Activated CD8-positive, alpha-beta T cell treated with anti-CD3 and anti-CD28 coated beads, Interleukin-2, amount 10 ng/mL, durations not matched to agents 7 days and 5 days (primary cell): ENCODE data around the gene CDH4. TPM values are rescaled to one million over a fixed set of nuclear protein-coding genes. Genes with fewer than 3 reads are reported as not detected.

Source experiments
- ATAC-seq: fragments of 150-1000 bp; cut with Tn5 transposase; one replicate; pipeline ENCODE4 v1.10.0; 2021; ENCODE audit warnings: moderate library complexity
- CTCF ChIA-PET: fragments of 350-600 bp; sonication (Branson Sonifier 250); formaldehyde crosslinking; loops from one replicate; lab custom pipeline; 2021; ENCODE audit warnings: antibody characterized with exemption; lab: Charles Lee
- POLR2A ChIA-PET: fragments of 350-600 bp; sonication (Branson Sonifier 250); formaldehyde crosslinking; loops from one replicate; lab custom pipeline; 2021; ENCODE audit warnings: antibody characterized with exemption; lab: Charles Lee
- DNase-seq: peaks from one replicate; pipeline ENCODE4 v3.0.0-alpha.2; 2020
- H3K27ac Mint-ChIP-seq: one replicate; pipeline ENCODE4 v1.8.0; 2021; ENCODE audit warnings: mild to moderate bottlenecking, mixed read lengths
- H3K27me3 Mint-ChIP-seq: one replicate; pipeline ENCODE4 v1.8.0; 2021; ENCODE audit warnings: low read depth, mixed read lengths
- H3K36me3 Mint-ChIP-seq: one replicate; pipeline ENCODE4 v1.8.0; 2021; ENCODE audit warnings: low read depth, mixed read lengths
- H3K4me1 Mint-ChIP-seq: one replicate; pipeline ENCODE4 v1.8.0; 2021; ENCODE audit warnings: low read depth, mixed read lengths
- H3K4me3 Mint-ChIP-seq: one replicate; pipeline ENCODE4 v1.8.0; 2021; ENCODE audit warnings: mild to moderate bottlenecking, mixed read lengths
- H3K9me3 Mint-ChIP-seq: one replicate; pipeline ENCODE4 v1.8.0; 2022; ENCODE audit warnings: mixed read lengths; ENCODE audit not compliant: insufficient read depth
- total RNA-seq, 2 experiments: library from RNA; stranded (reverse); gene quantifications; one replicate each; pipeline ENCODE4 v1.2.3, GENCODE V29; 2021

The CDH4 gene
- total RNA-seq, 2 experiments from 2014 or later, result 0.05 to 0.13 TPM

- no peak for ATAC-seq
- no peak overlapping the region for H3K4me3 Mint-ChIP-seq
- H3K27me3 Mint-ChIP-seq, result no peaks in the 10 kb centered on the region
- H3K4me1 Mint-ChIP-seq, result no peaks in the 10 kb centered on the region
- H3K27ac Mint-ChIP-seq, result no peak overlapping the region
- DNase-seq, result no peak
- ChIA-PET CTCF (no interaction called here), POLR2A (no interaction called here)
- peaks cover 2% of the 10 kb centered on the region for H3K36me3 Mint-ChIP-seq
- H3K9me3 Mint-ChIP-seq, result no peaks in the 10 kb centered on the region
Measured at GRCh38 chr20:61373956-61374545, 122.0 kb downstream of the CDH4 start.

GRCh38 chr20:61376541-61377240, 124.6 kb downstream of the CDH4 start:
- CTCF ChIA-PET, result no interaction called here
- DNase-seq, result no peak
- Mint-ChIP-seq H3K4me3 (no peak overlapping the region), H3K4me1 (no peaks in the 10 kb centered on the region), H3K27me3 (no peaks in the 10 kb centered on the region), H3K36me3 (peaks cover 2% of the 10 kb centered on the region), H3K27ac (no peak overlapping the region), H3K9me3 (no peaks in the 10 kb centered on the region)
- no peak for ATAC-seq
- POLR2A ChIA-PET, result no interaction called here

GRCh38 chr20:61378694-61379355, 126.8 kb downstream of the CDH4 start:
- ChIA-PET CTCF (no interaction called here), POLR2A (no interaction called here)
- no peak overlapping the region for H3K27ac Mint-ChIP-seq
- no peaks in the 10 kb centered on the region for H3K4me1 Mint-ChIP-seq
- DNase-seq (no peak), ATAC-seq (no peak)
- no peaks in the 10 kb centered on the region for H3K9me3 Mint-ChIP-seq
- no peak overlapping the region for H3K4me3 Mint-ChIP-seq
- no peaks in the 10 kb centered on the region for H3K27me3 Mint-ChIP-seq
- peaks cover 2% of the 10 kb centered on the region for H3K36me3 Mint-ChIP-seq

- CTCF ChIA-PET, result no interaction called here
- DNase-seq (no peak), ATAC-seq (no peak)
- Mint-ChIP-seq H3K4me1 (no peaks in the 10 kb centered on the region), H3K27ac (no peak overlapping the region), H3K27me3 (no peaks in the 10 kb centered on the region), H3K4me3 (no peak overlapping the region), H3K36me3 (no peaks in the 10 kb centered on the region), H3K9me3 (no peaks in the 10 kb centered on the region)
- POLR2A ChIA-PET, result no interaction called here
Measured at GRCh38 chr20:61379898-61380544, 128.0 kb downstream of the CDH4 start.

- Mint-ChIP-seq H3K4me3 (no peak overlapping the region), H3K36me3 (no peaks in the 10 kb centered on the region), H3K4me1 (no peaks in the 10 kb centered on the region), H3K27me3 (no peaks in the 10 kb centered on the region), H3K27ac (no peak overlapping the region), H3K9me3 (no peaks in the 10 kb centered on the region)
- no peak for DNase-seq
- POLR2A ChIA-PET, result no interaction called here
- CTCF ChIA-PET, result no interaction called here
- ATAC-seq, result no peak
Measured at GRCh38 chr20:61380545-61380915, 128.5 kb downstream of the CDH4 start.

- Mint-ChIP-seq H3K27ac (no peak overlapping the region), H3K36me3 (no peaks in the 10 kb centered on the region), H3K4me3 (no peak overlapping the region), H3K27me3 (no peaks in the 10 kb centered on the region), H3K4me1 (no peaks in the 10 kb centered on the region), H3K9me3 (no peaks in the 10 kb centered on the region)
- ChIA-PET CTCF (no interaction called here), POLR2A (no interaction called here)
- DNase-seq (no peak), ATAC-seq (no peak)
Measured at GRCh38 chr20:61382194-61382593, 130.1 kb downstream of the CDH4 start.

- H3K27ac Mint-ChIP-seq, result no peak overlapping the region
- no peak overlapping the region for H3K4me3 Mint-ChIP-seq
- CTCF ChIA-PET, result no interaction called here
- H3K4me1 Mint-ChIP-seq, result no peaks in the 10 kb centered on the region
- DNase-seq (no peak), ATAC-seq (no peak)
- no peaks in the 10 kb centered on the region for H3K36me3 Mint-ChIP-seq
- H3K27me3 Mint-ChIP-seq, result no peaks in the 10 kb centered on the region
- peaks cover 3% of the 10 kb centered on the region for H3K9me3 Mint-ChIP-seq
- POLR2A ChIA-PET, result no interaction called here
Measured at GRCh38 chr20:61385296-61385695, 133.2 kb downstream of the CDH4 start.

- CTCF ChIA-PET, result no interaction called here
- H3K27ac Mint-ChIP-seq, result no peak overlapping the region
- POLR2A ChIA-PET, result no interaction called here
Measured at GRCh38 chr20:61385731-61386130, 133.7 kb downstream of the CDH4 start.

GRCh38 chr20:61387204-61387953, 135.3 kb downstream of the CDH4 start:
- CTCF ChIA-PET, result no interaction called here
- no peaks in the 10 kb centered on the region for H3K4me1 Mint-ChIP-seq
- no peak overlapping the region for H3K4me3 Mint-ChIP-seq
- POLR2A ChIA-PET, result no interaction called here
- DNase-seq (no peak), ATAC-seq (no peak)
- H3K27ac Mint-ChIP-seq, result no peak overlapping the region
- H3K27me3 Mint-ChIP-seq, result no peaks in the 10 kb centered on the region
- no peaks in the 10 kb centered on the region for H3K36me3 Mint-ChIP-seq
- peaks cover 3% of the 10 kb centered on the region for H3K9me3 Mint-ChIP-seq

More at GRCh38 chr20:61385731-61386130, 133.7 kb downstream of the CDH4 start:
- H3K27me3 Mint-ChIP-seq, result no peaks in the 10 kb centered on the region
- no peak overlapping the region for H3K4me3 Mint-ChIP-seq
- H3K4me1 Mint-ChIP-seq, result no peaks in the 10 kb centered on the region
- ATAC-seq (no peak), DNase-seq (no peak)
- no peaks in the 10 kb centered on the region for H3K36me3 Mint-ChIP-seq
- H3K9me3 Mint-ChIP-seq, result peaks cover 3% of the 10 kb centered on the region

- POLR2A ChIA-PET, result no interaction called here
- CTCF ChIA-PET, result no interaction called here
Measured at GRCh38 chr20:61387954-61388348, 135.9 kb downstream of the CDH4 start.

GRCh38 chr20:61389077-61389476, 137.0 kb downstream of the CDH4 start:
- ChIA-PET POLR2A (no interaction called here), CTCF (no interaction called here)
- H3K36me3 Mint-ChIP-seq, result no peaks in the 10 kb centered on the region
- no peak overlapping the region for H3K4me3 Mint-ChIP-seq
- H3K27me3 Mint-ChIP-seq, result no peaks in the 10 kb centered on the region
- ATAC-seq, result no peak
- DNase-seq, result no peak
- H3K4me1 Mint-ChIP-seq, result no peaks in the 10 kb centered on the region
- no peak overlapping the region for H3K27ac Mint-ChIP-seq
- H3K9me3 Mint-ChIP-seq, result peaks cover 3% of the 10 kb centered on the region

More at GRCh38 chr20:61387954-61388348, 135.9 kb downstream of the CDH4 start:
- ATAC-seq, result no peak
- no peak overlapping the region for H3K4me3 Mint-ChIP-seq
- DNase-seq, result no peak
- no peak overlapping the region for H3K27ac Mint-ChIP-seq
- no peaks in the 10 kb centered on the region for H3K27me3 Mint-ChIP-seq
- no peaks in the 10 kb centered on the region for H3K36me3 Mint-ChIP-seq
- H3K4me1 Mint-ChIP-seq, result no peaks in the 10 kb centered on the region
- peaks cover 3% of the 10 kb centered on the region for H3K9me3 Mint-ChIP-seq
